Endothelial cell of umbilical vein (primary cell): Measurements from ENCODE around the gene RAD18. TPM values are rescaled to one million over a fixed set of nuclear protein-coding genes. Genes with fewer than 3 reads are reported as not detected.

ENCODE experiments used
- BruUV-seq: library from RNA; stranded (reverse); fragments of 400-500 nt; replicated peaks from 2 replicates; lab custom pipeline; 2021; lab: Mats Ljungman, UMichigan
- CTCF ChIA-PET: fragments of 300-600, 350-600 bp; sonication (Branson Sonifier 250); formaldehyde crosslinking; loops from one replicate; lab custom pipeline; 2021; ENCODE audit warnings: antibody characterized with exemption, inconsistent platforms; lab: Charles Lee
- POLR2A ChIA-PET: fragments of 300-600, 350-600 bp; sonication (Branson Sonifier 250); formaldehyde crosslinking; loops from one replicate; lab custom pipeline; 2021; ENCODE audit warnings: antibody characterized with exemption, inconsistent platforms; lab: Charles Lee
- DNase-seq: peaks from one replicate; pipeline ENCODE4 v3.0.0-alpha.2; 2011; ENCODE audit warnings: low read depth, low spot score
- FAIRE-seq: peaks from 2 replicates; lab custom pipeline; 2011; peaks lifted over from hg19 to GRCh38; lab: Jason Lieb, UNC
- H2AFZ ChIP-seq: 2 replicates; pipeline ENCODE4 v1.6.0; 2012; ENCODE audit warnings: low read depth, low read length, control low read depth, inconsistent platforms
- H3K27ac ChIP-seq: 2 replicates; pipeline ENCODE4 v1.5.1; 2011; ENCODE audit warnings: low read depth, mild to moderate bottlenecking, control low read depth, low read length, moderate library complexity; ENCODE audit not compliant: insufficient read depth
- H3K27me3 ChIP-seq, 2 experiments: 2 replicates each; pipeline versions ENCODE4 v1.6.0 to v1.6.1; 2011; ENCODE audit warnings: low read length in 2 of 2, mixed read lengths in 1 of 2; ENCODE audit not compliant: control insufficient read depth in 2 of 2, insufficient read depth in 2 of 2
- H3K36me3 ChIP-seq, 2 experiments: 2 replicates in 1 of 2; 3 replicates in 1 of 2; pipeline ENCODE4 v1.5.1; 2011; ENCODE audit warnings: low read length in 2 of 2, mild to moderate bottlenecking in 1 of 2, moderate library complexity in 1 of 2; ENCODE audit not compliant: control insufficient read depth in 2 of 2, insufficient read depth in 2 of 2; ENCODE audit errors: extremely low read depth in 1 of 2
- H3K4me1 ChIP-seq: 3 replicates; pipeline ENCODE4 v1.5.1; 2011; ENCODE audit warnings: mild to moderate bottlenecking, low read length; ENCODE audit not compliant: control insufficient read depth, insufficient read depth; ENCODE audit errors: extremely low read depth
- H3K4me2 ChIP-seq: 2 replicates; pipeline ENCODE4 v1.6.1; 2011; ENCODE audit warnings: low read length, control low read depth, mixed read lengths; ENCODE audit not compliant: insufficient read depth
- H3K4me3 ChIP-seq, 3 experiments: fragments of 200-600 bp in 1 of 3; sonication (generic), shearing (Covaris generic) in 1 of 3; replicated peaks in 1 of 3; 2 replicates each; pipeline ENCODE4 v1.5.1; 2011 to 2016; ENCODE audit warnings: control low read depth in 3 of 3, low read length in 3 of 3, mild to moderate bottlenecking in 2 of 3, inconsistent platforms in 1 of 3, low read depth in 1 of 3, moderate library complexity in 1 of 3; ENCODE audit not compliant: insufficient read depth in 1 of 3
- H3K79me2 ChIP-seq: 2 replicates; pipeline ENCODE4 v1.6.0; 2012; ENCODE audit warnings: low read length, inconsistent platforms; ENCODE audit not compliant: control insufficient read depth, insufficient read depth
- H3K9ac ChIP-seq: replicated peaks from 2 replicates; pipeline ENCODE3; 2011; ENCODE audit warnings: low read length, control low read depth; ENCODE audit not compliant: insufficient read depth; ENCODE audit errors: extremely low read depth
- H3K9me1 ChIP-seq: replicated peaks from 3 replicates; pipeline ENCODE4 v1.6.0; 2011; ENCODE audit warnings: mild to moderate bottlenecking, low read length; ENCODE audit not compliant: control insufficient read depth, insufficient read depth; ENCODE audit errors: extremely low read depth
- H3K9me3 ChIP-seq: replicated peaks from 2 replicates; pipeline ENCODE4 v1.5.1; 2012; ENCODE audit warnings: low read length, inconsistent platforms; ENCODE audit not compliant: control insufficient read depth, insufficient read depth
- H4K20me1 ChIP-seq: replicated peaks from 2 replicates; pipeline ENCODE3; 2011; ENCODE audit warnings: mild to moderate bottlenecking, low read length; ENCODE audit not compliant: control insufficient read depth, insufficient read depth; ENCODE audit errors: extremely low read depth
- EZH2 ChIP-seq: IDR thresholded peaks from 2 replicates; pipeline ENCODE4 v1.6.1; 2012; ENCODE audit warnings: borderline replicate concordance, low read depth, mild to moderate bottlenecking, moderate library complexity, low read length, inconsistent platforms; ENCODE audit not compliant: severe bottlenecking
- FOS ChIP-seq: IDR thresholded peaks from 2 replicates; pipeline ENCODE4 v1.6.1; 2011; ENCODE audit warnings: mild to moderate bottlenecking, low read length, moderate library complexity, borderline replicate concordance; ENCODE audit not compliant: insufficient read depth
- GATA2 ChIP-seq: IDR thresholded peaks from 2 replicates; pipeline ENCODE4 v1.7.0; 2011; ENCODE audit warnings: low read depth, mild to moderate bottlenecking, moderate library complexity, mixed read lengths, low read length; ENCODE audit not compliant: insufficient read length, insufficient read depth
- JUN ChIP-seq: IDR thresholded peaks from 2 replicates; pipeline ENCODE4 v1.6.1; 2011; ENCODE audit warnings: borderline replicate concordance, low read depth; ENCODE audit not compliant: insufficient read length, insufficient read depth
- MYC ChIP-seq: IDR thresholded peaks from one replicate; pipeline ENCODE4 v1.6.1; 2011; ENCODE audit warnings: mild to moderate bottlenecking, low read depth, low read length
- POLR2A ChIP-seq: IDR thresholded peaks from 2 replicates; pipeline ENCODE4 v1.6.1; 2012; ENCODE audit warnings: low read depth, mild to moderate bottlenecking, control low read depth, low read length
- POLR2AphosphoS5 ChIP-seq: IDR thresholded peaks from 2 replicates; pipeline ENCODE4 v1.6.1; 2012; ENCODE audit warnings: low read depth, mild to moderate bottlenecking, control low read depth, low read length, moderate library complexity; ENCODE audit not compliant: insufficient read depth
- dilution Hi-C: fragments of 300-500 bp; cut with MboI; formaldehyde crosslinking; loops from one replicate; pipeline ENCODE4 v1.15.0; 2019; ENCODE audit warnings: low sequenced_read_pairs; ENCODE audit not compliant: extremely low pct_ligation_motif_present
- intact Hi-C: fragments of 100-400 bp; cut with micrococcal nuclease; formaldehyde crosslinking; loops from one replicate; pipeline ENCODE4 v1.10.0; 2022
- polyA plus RNA-seq, 4 experiments: library from polyadenylated mRNA; depleted of rRNA in 3 of 4; stranded (reverse) in 3 of 4; unstranded in 1 of 4; fragments of >200 nt; gene quantifications; 2 replicates each; pipeline versions ENCODE4 v1.2.1 to v1.2.3, GENCODE V29; 2011 to 2012; ENCODE audit warnings: missing spikeins in 1 of 4
- total RNA-seq: library from RNA; stranded (reverse); gene quantifications from 2 replicates; pipeline ENCODE4 v1.2.3, GENCODE V29; 2021
- TF ChIP-seq, protein P1 (sequence below): IDR thresholded peaks from 2 replicates; pipeline ENCODE4 v1.6.1; 2011; ENCODE audit not compliant: insufficient read depth, insufficient read length
- TF ChIP-seq, protein P2 (sequence below), 2 donors: IDR thresholded peaks; 1 replicate in 1 of 2; 2 replicates in 1 of 2; pipeline ENCODE4 v1.5.1; 2011; ENCODE audit warnings: low read length in 2 of 2, mild to moderate bottlenecking in 2 of 2, moderate library complexity in 2 of 2, control low read depth in 1 of 2, inconsistent platforms in 1 of 2, low read depth in 1 of 2; ENCODE audit not compliant: insufficient read depth in 1 of 2; ENCODE audit errors: extremely low read depth in 1 of 2

RAD18 gene
- total and polyA plus RNA-seq, 2 donors (not counting 3 experiments of a cell fraction or from before 2014, with no cell fraction given): 7.9 to 23.8 TPM

GRCh38 chr3:8899876-8900460 lies 63.3 kb downstream of the RAD18 start:
- Histone ChIP-seq H3K4me1 (no peaks in the 10 kb centered on the region), H3K9me3 (no peaks in the 10 kb centered on the region), H4K20me1 (no peaks in the 10 kb centered on the region), H3K36me3 (no peaks in the 10 kb centered on the region), H3K9me1 (no peaks in the 10 kb centered on the region), H2AFZ (no peak overlapping the region), H3K79me2 (no peaks in the 10 kb centered on the region), H3K4me3 (no peak overlapping the region), H3K27me3 (no peaks in the 10 kb centered on the region), H3K4me2 (no peak overlapping the region), H3K9ac (no peak overlapping the region), H3K27ac (no peak overlapping the region)
- TF ChIP-seq EZH2 (no peak), JUN (no peak), GATA2 (no peak), FOS (no peak), POLR2A (no peak), POLR2AphosphoS5 (no peak), MYC (no peak)
- TF ChIP-seq, protein P1, sequence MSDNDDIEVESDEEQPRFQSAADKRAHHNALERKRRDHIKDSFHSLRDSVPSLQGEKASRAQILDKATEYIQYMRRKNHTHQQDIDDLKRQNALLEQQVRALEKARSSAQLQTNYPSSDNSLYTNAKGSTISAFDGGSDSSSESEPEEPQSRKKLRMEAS: no peak
- TF ChIP-seq, protein P2, sequence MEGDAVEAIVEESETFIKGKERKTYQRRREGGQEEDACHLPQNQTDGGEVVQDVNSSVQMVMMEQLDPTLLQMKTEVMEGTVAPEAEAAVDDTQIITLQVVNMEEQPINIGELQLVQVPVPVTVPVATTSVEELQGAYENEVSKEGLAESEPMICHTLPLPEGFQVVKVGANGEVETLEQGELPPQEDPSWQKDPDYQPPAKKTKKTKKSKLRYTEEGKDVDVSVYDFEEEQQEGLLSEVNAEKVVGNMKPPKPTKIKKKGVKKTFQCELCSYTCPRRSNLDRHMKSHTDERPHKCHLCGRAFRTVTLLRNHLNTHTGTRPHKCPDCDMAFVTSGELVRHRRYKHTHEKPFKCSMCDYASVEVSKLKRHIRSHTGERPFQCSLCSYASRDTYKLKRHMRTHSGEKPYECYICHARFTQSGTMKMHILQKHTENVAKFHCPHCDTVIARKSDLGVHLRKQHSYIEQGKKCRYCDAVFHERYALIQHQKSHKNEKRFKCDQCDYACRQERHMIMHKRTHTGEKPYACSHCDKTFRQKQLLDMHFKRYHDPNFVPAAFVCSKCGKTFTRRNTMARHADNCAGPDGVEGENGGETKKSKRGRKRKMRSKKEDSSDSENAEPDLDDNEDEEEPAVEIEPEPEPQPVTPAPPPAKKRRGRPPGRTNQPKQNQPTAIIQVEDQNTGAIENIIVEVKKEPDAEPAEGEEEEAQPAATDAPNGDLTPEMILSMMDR (IDR thresholded peaks at IDR 0.05; ENCODE audit: extremely low read depth in 1 of 2, insufficient read depth in 1 of 2, low read depth in 1 of 2, low read length in 2 of 2): no peak
- intact Hi-C loops: no loop called here
- ChIA-PET CTCF (no interaction called here), POLR2A (no interaction called here)
- BruUV-seq: no TSS peak
- DNase-seq: no peak
- dilution Hi-C loops: no loop called here
- FAIRE-seq: no peak
